ENCODE results near the gene EFL1. TPM values are rescaled to one million over a fixed set of nuclear protein-coding genes. Genes with fewer than 3 reads are reported as not detected.

EFL1 gene
- total and polyA plus RNA-seq, 2 of the 8 experiments (the other 6 are each of a cell fraction or from before 2014, with no cell fraction given) = 10.8 to 31.5 TPM

DNA sequence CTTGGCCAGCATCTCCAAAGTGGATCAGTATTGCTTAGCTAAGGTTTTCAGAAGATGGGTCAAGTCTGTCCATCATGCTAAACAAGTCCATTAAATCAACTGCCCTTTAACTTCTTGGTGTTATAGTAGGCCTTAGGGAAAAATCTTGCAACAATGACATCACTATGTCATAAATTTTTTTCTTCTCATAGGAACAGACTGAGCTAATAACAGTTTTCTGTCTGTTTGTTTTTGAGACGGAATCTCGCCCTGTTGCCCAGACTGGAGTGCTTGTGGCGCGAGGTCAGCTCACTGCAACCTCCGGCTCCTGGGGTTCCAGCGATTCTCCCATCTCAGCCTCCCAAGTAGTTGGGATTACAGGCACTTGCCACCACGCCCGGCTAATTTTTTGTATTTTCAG, 94.2 kb downstream of the EFL1 start (continued):
- no peak for TF ChIP-seq TCF12 (IDR thresholded peaks at IDR 0.05; ENCODE audit: low read depth, low read length)
- TF ChIP-seq, protein P1, sequence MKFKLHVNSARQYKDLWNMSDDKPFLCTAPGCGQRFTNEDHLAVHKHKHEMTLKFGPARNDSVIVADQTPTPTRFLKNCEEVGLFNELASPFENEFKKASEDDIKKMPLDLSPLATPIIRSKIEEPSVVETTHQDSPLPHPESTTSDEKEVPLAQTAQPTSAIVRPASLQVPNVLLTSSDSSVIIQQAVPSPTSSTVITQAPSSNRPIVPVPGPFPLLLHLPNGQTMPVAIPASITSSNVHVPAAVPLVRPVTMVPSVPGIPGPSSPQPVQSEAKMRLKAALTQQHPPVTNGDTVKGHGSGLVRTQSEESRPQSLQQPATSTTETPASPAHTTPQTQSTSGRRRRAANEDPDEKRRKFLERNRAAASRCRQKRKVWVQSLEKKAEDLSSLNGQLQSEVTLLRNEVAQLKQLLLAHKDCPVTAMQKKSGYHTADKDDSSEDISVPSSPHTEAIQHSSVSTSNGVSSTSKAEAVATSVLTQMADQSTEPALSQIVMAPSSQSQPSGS (IDR thresholded peaks at IDR 0.05; ENCODE audit: low read length) = no peak
- no peak for TF ChIP-seq MAFK (IDR thresholded peaks at IDR 0.05; ENCODE audit: low read depth, low read length)
- no peak for TF ChIP-seq TEAD4 (IDR thresholded peaks at IDR 0.05; ENCODE audit: low read depth, low read length)
- no peak for TF ChIP-seq NANOG (IDR thresholded peaks at IDR 0.05; ENCODE audit: insufficient read depth, low read depth, low read length, poor library complexity, severe bottlenecking)
- TF ChIP-seq, protein P2, sequence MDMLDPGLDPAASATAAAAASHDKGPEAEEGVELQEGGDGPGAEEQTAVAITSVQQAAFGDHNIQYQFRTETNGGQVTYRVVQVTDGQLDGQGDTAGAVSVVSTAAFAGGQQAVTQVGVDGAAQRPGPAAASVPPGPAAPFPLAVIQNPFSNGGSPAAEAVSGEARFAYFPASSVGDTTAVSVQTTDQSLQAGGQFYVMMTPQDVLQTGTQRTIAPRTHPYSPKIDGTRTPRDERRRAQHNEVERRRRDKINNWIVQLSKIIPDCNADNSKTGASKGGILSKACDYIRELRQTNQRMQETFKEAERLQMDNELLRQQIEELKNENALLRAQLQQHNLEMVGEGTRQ (IDR thresholded peaks at IDR 0.05; ENCODE audit: low read length) = no peak
